ENCODE data around the gene LRRC28. TPM values are rescaled to one million over a fixed set of nuclear protein-coding genes. Genes with fewer than 3 reads are reported as not detected.

The LRRC28 gene
- total RNA-seq, 3 donors from 2014 or later (not counting 1 experiment from before 2014, with no cell fraction given), result 18.2 to 20.9 (median 18.7) TPM

- no peak overlapping the region for H3K4me3 Mint-ChIP-seq
- intact Hi-C loops (cut with micrococcal nuclease), result loop anchor here (5.0 kb wide), 1 partner anchor 111 kb away; no protein-coding TSS in a partner anchor
- Histone ChIP-seq H3K4me1 (ENCODE audit: control insufficient read depth, insufficient read depth, low read length) (no peaks in the 10 kb centered on the region), H3K27ac (ENCODE audit: low read length) (no peak overlapping the region), H3K9me3 (ENCODE audit: control insufficient read depth, insufficient read depth, low read length) (no peaks in the 10 kb centered on the region), H3K4me3 (ENCODE audit: low read length) (no peak overlapping the region), H3K27me3 (ENCODE audit: control insufficient read depth, insufficient read depth, low read length) (no peaks in the 10 kb centered on the region), H3K36me3 (ENCODE audit: control insufficient read depth, insufficient read depth, low read length) (no peaks in the 10 kb centered on the region)
- DNase-seq (peak; percentile 29 to 66), ATAC-seq (peak; percentile 60 to 79 (median 67))
- WGBS (ENCODE audit: insufficient coverage), result 20% methylated on average over 1 of the region's 1 CpG
- no peaks in the 10 kb centered on the region for H3K36me3 Mint-ChIP-seq
- H3K27me3 Mint-ChIP-seq (ENCODE audit: low read depth in 2 of 2), result peaks cover 12 to 26% of the 10 kb centered on the region in 2 donors
- no peak overlapping the region for H3K27ac Mint-ChIP-seq
- no peaks in the 10 kb centered on the region for H3K9me3 Mint-ChIP-seq
- peak; percentile 76 for TF ChIP-seq CTCF (IDR thresholded peaks at IDR 0.05)
- no peaks in the 10 kb centered on the region for H3K4me1 Mint-ChIP-seq
Measured at GRCh38 chr15:99213187-99213811, 38.0 kb upstream of the LRRC28 start.

GRCh38 chr15:99224372-99225214 is 26.7 kb upstream of the LRRC28 start:
- 95% methylated on average over 5 of the region's 6 CpGs for WGBS (ENCODE audit: insufficient coverage)
- DNase-seq (no peak), ATAC-seq (no peak)
- H3K4me1 Mint-ChIP-seq, result no peaks in the 10 kb centered on the region
- TF ChIP-seq CTCF (IDR thresholded peaks at IDR 0.05), result no peak
- no peak overlapping the region for H3K4me3 Mint-ChIP-seq
- Histone ChIP-seq H3K27me3 (ENCODE audit: control insufficient read depth, insufficient read depth, low read length) (no peaks in the 10 kb centered on the region), H3K9me3 (ENCODE audit: control insufficient read depth, insufficient read depth, low read length) (no peaks in the 10 kb centered on the region), H3K27ac (ENCODE audit: low read length) (no peak overlapping the region), H3K4me3 (ENCODE audit: low read length) (no peak overlapping the region), H3K4me1 (ENCODE audit: control insufficient read depth, insufficient read depth, low read length) (no peaks in the 10 kb centered on the region), H3K36me3 (ENCODE audit: control insufficient read depth, insufficient read depth, low read length) (no peaks in the 10 kb centered on the region)
- intact Hi-C loops (cut with micrococcal nuclease), result no loop called here
- H3K27ac Mint-ChIP-seq, result no peak overlapping the region
- H3K9me3 Mint-ChIP-seq, result no peaks in the 10 kb centered on the region
- peaks cover 13 to 14% of the 10 kb centered on the region in 2 donors for H3K27me3 Mint-ChIP-seq (ENCODE audit: low read depth in 2 of 2)
- no peaks in the 10 kb centered on the region for H3K36me3 Mint-ChIP-seq

GRCh38 chr15:99226802-99227201 is 24.5 kb upstream of the LRRC28 start:
- no peak for ATAC-seq
- no peak for TF ChIP-seq CTCF (IDR thresholded peaks at IDR 0.05)

More at GRCh38 chr15:99226802-99227201, 24.5 kb upstream of the LRRC28 start:
- Histone ChIP-seq H3K27me3 (ENCODE audit: control insufficient read depth, insufficient read depth, low read length) (no peaks in the 10 kb centered on the region), H3K36me3 (ENCODE audit: control insufficient read depth, insufficient read depth, low read length) (no peaks in the 10 kb centered on the region), H3K4me1 (ENCODE audit: control insufficient read depth, insufficient read depth, low read length) (no peaks in the 10 kb centered on the region), H3K9me3 (ENCODE audit: control insufficient read depth, insufficient read depth, low read length) (no peaks in the 10 kb centered on the region), H3K4me3 (ENCODE audit: low read length) (no peak overlapping the region), H3K27ac (ENCODE audit: low read length) (no peak overlapping the region)
- DNase-seq, result no peak
- no peak overlapping the region for H3K27ac Mint-ChIP-seq
- H3K27me3 Mint-ChIP-seq (ENCODE audit: low read depth in 2 of 2), result peaks cover 13 to 17% of the 10 kb centered on the region in 2 donors
- no peaks in the 10 kb centered on the region for H3K4me1 Mint-ChIP-seq
- H3K36me3 Mint-ChIP-seq, result no peaks in the 10 kb centered on the region
- no peaks in the 10 kb centered on the region for H3K9me3 Mint-ChIP-seq
- intact Hi-C loops (cut with micrococcal nuclease), result no loop called here
- WGBS (ENCODE audit: insufficient coverage), result 48% methylated on average over 2 of the region's 3 CpGs
- no peak overlapping the region for H3K4me3 Mint-ChIP-seq
